GM15510 (cell line): ENCODE measurements around the gene ERGIC3.

Source experiments
- POLR2A ChIP-seq: IDR thresholded peaks from 3 replicates; pipeline ENCODE4 v1.6.1; 2011; ENCODE audit warnings: borderline replicate concordance; ENCODE audit not compliant: insufficient read length; ENCODE audit errors: extremely low read depth

ERGIC3 gene

GRCh38 chr20:35568645-35569044 lies 26.8 kb downstream of the ERGIC3 start:
- TF ChIP-seq POLR2A, result no peak

- TF ChIP-seq POLR2A, result no peak
Measured at GRCh38 chr20:35571555-35571954, 29.7 kb downstream of the ERGIC3 start.

- no peak for TF ChIP-seq POLR2A
Measured at GRCh38 chr20:35572838-35573237, 31.0 kb downstream of the ERGIC3 start.

DNA sequence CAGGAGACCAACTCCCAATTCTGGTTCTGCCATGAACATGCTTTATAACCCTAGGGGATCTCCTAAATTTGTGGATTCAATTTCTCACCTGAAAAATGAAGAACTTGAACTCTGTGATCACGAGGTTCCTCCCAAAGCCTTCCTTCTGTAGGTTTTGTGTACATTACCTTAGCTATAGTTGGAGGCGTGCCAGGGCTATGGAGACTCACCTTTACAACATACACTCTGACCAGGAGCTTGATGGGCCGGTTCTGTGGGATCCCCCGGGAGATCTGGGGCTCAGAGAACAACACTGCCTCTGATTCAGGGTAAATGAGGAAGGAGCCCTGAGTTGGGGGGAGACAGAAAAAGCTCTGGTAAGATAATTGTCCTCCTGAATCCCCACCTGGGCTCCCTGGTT lies 34.1 kb downstream of the ERGIC3 start:
- no peak for TF ChIP-seq POLR2A

- no peak for TF ChIP-seq POLR2A
Measured at GRCh38 chr20:35576816-35577215, 34.9 kb downstream of the ERGIC3 start.

GRCh38 chr20:35578469-35578868 lies 36.6 kb downstream of the ERGIC3 start:
- no peak for TF ChIP-seq POLR2A

DNA sequence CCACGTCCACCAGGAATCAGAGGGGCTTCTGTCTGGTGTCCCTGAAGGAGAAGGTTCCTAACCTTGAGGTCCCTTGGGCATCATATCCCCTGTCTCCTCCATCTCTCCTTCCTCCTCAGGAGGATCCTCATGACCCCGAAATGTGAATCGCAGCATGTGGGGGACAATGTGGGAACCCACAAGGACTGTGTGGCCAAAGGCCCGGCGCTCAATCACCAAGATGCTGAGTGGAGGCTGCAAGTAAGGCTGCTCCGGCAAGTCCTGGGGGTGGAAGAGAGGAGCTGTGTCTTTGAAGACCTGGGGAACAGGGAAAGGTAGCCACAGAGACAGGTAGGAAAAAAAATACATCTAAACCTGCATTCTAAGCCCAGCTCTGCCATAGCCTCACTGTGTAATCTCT lies 37.3 kb downstream of the ERGIC3 start:
- TF ChIP-seq POLR2A, result no peak

GRCh38 chr20:35582131-35582530 lies 40.3 kb downstream of the ERGIC3 start:
- TF ChIP-seq POLR2A, result no peak

DNA sequence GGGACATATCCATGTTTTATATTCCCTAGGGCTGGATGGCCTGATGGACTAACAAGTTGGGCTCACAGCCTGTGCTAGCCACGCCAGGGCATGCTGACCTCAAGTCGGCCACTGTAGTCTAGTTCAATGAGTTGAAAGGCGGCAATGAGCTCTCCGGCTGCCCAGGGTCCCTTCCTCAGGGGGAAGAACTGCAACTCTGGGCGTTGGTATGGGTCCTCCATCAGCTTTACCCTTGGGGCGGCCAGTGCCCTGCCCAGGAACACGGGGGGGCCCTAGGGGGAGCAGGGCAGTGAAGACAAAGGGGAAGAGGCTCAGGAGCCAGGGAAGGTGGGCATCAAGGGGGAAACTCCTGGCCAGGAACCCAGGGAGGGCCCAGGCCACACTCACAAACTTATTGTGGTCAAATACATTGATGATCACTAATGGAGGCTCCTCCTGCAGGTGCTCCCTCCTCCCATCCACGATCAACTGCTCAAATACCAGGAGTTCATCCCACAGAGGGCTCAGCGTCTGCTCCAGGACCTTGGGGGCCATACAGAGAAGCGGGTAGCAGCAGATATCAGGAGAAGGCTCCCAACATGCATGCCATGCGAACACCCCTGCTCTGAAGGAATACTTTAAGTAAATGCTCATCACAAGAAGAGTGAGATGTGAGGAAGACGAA lies 41.0 kb downstream of the ERGIC3 start:
- TF ChIP-seq POLR2A, result no peak

- TF ChIP-seq POLR2A, result no peak
Measured at GRCh38 chr20:35583636-35584560, 42.0 kb downstream of the ERGIC3 start.

GRCh38 chr20:35586751-35587425 lies 45.0 kb downstream of the ERGIC3 start:
- no peak for TF ChIP-seq POLR2A

DNA sequence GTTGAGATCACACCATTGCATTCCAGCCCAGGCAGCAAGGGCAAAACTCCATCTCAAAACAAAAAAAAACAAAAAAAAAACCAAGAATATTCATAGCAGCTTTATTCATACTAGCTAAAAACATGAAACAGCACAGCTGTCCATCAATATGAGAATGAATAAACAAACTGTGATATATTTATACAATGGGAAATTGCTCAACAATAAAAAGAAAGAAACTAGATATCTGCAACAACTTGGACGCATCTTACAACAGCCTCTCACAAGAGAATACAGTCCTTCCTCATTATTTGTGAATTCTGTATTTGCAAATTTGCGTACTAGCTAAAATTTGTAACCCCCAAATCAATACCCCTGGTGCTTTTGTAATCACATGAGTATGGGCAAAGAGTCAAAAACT lies 45.6 kb downstream of the ERGIC3 start:
- TF ChIP-seq POLR2A, result no peak

GRCh38 chr20:35588397-35588796 lies 46.5 kb downstream of the ERGIC3 start:
- no peak for TF ChIP-seq POLR2A

GRCh38 chr20:35592339-35592974 lies 50.6 kb downstream of the ERGIC3 start:
- TF ChIP-seq POLR2A, result no peak

DNA sequence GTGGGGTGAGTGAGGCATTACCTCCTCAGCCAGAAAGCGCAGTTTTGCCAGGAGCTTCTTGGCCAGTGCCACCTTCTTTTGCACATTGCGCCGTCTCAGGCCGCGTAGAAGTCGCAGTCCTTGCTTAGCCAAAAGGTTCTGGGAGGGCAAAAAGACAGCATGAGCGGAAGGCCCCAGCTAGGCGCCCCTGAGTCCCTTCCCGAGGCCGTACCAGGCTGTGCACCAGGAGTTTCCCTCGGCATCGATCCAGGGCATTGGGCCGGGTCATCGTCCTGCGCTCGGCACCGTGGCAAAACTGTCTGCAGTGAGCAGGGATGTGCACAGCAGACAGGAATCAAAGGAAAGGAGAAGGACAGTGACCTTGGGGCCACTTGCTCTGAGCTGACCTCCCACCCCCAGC lies 53.6 kb downstream of the ERGIC3 start:
- no peak for TF ChIP-seq POLR2A
